Stimulated activated CD4-positive, alpha-beta T cell treated with anti-CD3 and anti-CD28 coated beads, Interleukin-1b, Interleukin-23, amount 100 ng/mL, for 48 hours (primary cell): ENCODE measurements around the gene ADCY6.

Source experiments
- DNase-seq: peaks from one replicate; pipeline ENCODE4 v3.0.0-alpha.2; 2020

ADCY6 gene

GRCh38 chr12:48782457-48783395 lies 6.2 kb downstream of the ADCY6 start:
- no peak for DNase-seq

DNA sequence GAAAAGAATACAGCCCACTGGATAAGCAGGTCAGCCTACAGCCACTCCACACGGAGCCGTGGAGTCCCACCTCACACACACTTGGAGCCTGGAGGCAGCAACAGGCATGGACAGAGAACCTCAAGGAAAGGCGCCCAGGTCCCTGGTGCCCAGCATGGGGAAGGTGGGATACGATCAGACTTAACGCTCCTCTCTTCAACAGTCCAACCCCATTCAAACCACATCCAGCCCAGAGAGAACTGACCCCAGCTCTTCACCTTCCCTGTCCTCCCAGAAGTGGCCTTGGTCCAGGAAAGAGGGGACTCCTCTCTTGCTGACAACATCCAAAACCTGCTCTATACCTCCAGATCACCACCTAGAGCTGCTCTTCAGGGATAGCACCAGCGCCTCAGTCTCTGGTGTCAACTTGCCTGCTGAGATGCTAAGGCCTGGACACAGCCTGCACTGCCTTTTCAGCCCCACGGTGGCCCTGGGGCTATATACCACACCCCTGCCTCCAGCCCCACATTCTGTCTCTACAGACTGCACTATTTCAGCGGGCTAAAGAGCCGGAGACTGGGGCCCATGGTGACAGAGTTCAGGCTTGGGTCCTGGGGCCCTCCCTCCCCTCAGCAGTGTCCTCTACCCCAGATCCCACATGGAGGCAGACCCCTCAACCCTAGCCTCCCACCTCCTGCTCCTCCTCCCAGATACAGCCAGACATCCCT lies 7.0 kb downstream of the ADCY6 start:
- no peak for DNase-seq

- no peak for DNase-seq
Measured at GRCh38 chr12:48780381-48781025, 8.4 kb downstream of the ADCY6 start.

- DNase-seq, result no peak
Measured at GRCh38 chr12:48779869-48780268, 9.0 kb downstream of the ADCY6 start.

DNA sequence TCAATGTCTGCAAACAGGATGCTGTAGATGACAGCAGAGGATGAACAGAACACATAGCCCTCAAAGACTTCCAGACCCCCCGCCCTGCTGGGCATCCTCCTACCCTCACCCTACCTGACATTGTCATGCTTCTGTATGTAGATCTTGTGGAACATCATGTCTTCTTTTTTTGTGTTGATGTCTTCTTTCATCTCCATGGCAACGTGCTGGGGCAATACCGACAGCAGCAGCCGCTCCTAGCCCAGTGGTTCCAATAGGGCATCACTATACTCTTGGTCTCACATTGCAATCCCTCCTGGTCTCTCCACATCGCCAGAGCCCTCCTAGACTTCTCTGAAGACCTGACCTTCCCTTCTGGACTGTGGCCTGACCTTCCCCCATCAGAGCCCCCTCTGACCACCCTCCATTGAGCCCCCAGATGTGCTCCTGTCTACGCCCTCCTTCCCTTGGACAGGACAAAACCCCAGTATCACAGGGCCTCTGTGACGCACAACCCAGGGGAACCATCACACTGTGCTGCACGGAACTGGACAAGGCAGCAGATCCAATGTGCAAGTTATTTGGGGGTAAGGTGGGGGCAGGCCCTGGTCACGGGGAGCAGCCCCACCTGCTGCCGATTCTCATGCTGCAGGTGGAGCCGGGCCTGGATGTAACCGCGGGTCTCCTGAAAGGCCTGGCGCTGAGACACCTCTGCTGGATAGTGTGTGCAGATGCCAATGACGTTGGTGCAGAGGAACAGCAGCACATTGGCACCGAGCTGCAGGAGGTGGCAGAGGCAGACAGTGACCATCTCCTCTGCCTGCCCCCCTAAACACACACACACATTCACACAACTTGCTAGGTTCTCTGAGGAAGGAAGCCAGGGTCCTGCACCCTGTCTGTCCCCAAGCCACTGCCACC lies 11.1 kb downstream of the ADCY6 start:
- DNase-seq, result no peak

GRCh38 chr12:48776956-48777355 lies 11.9 kb downstream of the ADCY6 start:
- no peak for DNase-seq

DNA sequence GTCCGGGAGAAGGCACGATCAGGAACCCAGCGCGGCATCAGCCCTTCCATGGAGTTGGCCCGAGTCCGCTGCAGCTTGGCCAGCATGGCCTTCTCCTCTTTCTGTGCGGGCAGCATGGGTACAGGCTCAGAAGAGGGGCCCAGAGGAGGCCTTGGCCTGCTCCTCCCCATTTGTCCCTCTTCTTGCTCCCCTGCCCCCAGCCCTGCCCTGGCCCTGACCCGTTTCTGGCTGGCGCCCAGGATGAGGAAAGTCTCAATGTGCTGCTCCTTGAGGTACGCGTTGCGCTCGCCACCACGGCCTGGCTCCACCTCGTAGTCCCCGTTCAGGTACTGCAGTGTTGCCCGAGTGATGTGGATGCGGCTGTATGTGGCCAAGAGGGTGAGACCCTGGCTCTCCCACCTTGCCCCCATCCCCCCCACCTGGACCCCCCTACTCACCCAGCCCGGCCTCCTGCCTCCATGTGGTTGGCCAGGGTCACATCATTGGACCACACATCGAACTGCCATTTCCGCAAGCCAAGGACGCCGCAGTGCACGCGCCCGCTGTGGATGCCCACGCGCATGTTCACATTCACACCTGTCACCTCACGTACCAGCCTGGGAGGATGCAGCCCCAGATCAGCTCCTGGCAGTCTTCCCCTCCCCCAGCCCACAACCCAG lies 12.8 kb downstream of the ADCY6 start:
- no peak for DNase-seq

DNA sequence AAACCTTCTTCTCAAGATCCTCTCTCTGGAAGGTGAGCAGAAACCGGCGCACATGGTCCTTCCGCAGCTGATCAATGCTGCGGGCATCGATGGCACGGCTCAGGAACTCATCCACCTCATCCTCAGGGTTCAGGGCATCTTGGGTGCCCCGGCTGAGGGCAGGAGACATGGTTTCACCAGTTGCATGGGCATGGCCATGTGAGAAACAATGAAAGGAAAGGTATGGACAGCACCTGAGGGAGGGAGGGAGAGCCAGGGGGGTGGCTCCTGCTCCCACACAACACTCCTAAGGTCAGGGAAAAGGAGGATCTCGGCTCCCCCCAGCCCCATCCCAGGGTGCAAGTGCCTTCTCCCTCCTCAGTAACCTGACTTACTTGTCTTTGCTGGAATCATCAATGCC lies 13.6 kb downstream of the ADCY6 start:
- DNase-seq, result no peak

- no peak for DNase-seq
Measured at GRCh38 chr12:48774516-48774915, 14.4 kb downstream of the ADCY6 start.

DNA sequence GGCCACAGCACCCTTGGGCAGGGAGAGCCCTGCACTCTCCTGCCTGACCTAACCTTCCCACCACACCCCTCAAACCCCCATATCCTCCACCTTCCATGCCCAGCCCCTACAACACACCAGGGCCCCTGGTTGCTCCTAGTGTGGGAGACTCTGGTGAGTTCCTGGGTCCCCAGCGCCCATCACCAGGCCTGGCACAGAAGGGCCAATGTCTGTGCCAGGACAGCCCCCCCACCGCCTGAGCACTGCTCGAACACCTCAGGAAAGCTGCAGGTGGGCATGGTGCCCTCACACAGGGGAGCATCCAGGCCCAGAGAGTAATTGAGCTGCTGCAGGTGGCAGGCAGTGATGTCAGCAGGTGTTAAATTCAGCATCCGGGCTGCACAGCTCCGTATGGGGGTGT lies 15.2 kb downstream of the ADCY6 start:
- no peak for DNase-seq

DNA sequence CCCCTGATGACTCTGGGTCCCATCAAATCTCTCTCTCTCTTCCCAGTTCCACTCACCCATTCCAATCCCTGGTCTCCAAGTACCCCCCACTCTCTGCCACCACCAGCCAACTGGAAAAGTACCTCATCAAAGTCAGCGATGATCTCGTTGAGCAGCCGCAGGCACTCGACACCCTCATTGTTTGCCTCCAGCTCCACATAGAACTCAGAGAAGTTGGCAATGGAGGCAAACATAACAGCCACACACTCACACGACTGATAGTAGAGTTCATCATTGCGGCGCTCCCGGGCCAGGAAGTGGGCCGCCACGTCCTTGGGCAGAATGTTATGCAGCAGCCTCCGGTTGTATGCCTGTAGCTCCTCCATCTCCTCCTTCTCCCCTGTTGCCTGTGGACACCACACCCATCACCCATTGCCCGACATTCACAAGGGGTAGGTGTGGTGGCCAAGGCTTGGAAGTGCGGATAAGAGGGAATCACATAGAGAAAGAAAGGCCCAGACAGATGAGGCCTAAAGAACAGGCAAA lies 17.2 kb downstream of the ADCY6 start:
- DNase-seq, result no peak

GRCh38 chr12:48770756-48771155 lies 18.1 kb downstream of the ADCY6 start:
- no peak for DNase-seq

- DNase-seq, result no peak
Measured at GRCh38 chr12:48768736-48769135, 20.2 kb downstream of the ADCY6 start.

DNA sequence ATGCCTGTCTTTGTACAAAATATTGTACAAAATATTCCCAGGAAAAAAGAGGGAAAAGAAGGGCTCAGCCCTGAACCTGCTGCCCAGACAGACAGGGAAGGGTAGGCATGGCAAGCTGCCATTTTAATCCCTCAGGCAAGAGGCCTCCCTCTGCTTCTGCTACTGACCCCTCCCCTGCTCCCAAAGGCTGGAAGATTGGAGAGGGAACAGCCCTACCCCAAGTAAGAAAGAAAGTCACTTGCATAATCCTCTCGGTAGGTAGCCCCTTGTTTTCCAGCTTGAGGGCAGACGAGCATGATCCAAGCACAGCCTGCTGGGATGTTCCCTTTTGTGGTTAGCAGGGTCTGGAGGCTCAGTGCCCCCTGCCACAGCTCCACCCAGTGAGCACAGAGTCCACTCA lies 20.7 kb downstream of the ADCY6 start:
- DNase-seq, result no peak

GRCh38 chr12:48767521-48767920 lies 21.4 kb downstream of the ADCY6 start:
- no peak for DNase-seq

DNA sequence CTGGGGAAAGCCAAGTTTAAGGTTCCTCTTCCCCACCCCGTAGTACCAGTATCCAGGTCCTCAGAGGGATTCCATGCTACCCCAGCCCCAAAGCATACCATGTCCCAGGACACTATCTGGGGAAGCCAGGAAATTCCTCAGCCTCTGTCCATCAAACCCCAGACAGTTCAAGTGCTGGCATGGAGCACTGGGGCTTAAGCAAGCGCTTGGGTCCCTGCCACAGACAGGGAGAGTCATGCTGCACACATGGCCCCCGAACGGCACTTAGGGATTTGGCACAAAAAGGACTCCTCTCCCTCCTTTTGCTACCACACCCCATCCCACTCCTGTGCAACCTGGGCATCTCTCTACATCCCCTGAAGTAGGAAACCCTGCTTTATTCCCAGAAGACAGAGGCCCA lies 21.8 kb downstream of the ADCY6 start:
- DNase-seq, result no peak

DNA sequence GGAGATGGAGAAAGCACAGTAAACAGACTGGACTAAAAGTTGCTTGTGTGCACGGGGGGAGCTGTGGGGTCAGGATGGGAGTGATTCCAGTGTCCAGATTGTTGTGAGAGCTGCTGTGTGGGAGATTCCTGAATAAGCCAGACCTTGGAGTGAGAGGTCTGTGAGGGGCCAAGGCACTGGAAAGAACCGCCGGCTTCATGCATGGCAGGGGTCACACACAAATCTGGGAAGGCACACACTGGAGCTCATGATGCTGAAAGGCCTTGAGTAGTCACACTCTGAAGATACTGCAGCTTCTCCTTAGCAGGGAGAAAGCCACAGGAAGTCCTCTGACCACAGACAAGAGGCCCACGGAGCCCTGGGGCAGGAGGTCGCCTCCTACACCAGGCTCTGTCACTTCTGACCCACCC lies 23.1 kb downstream of the ADCY6 start:
- peak; percentile 13 for DNase-seq

DNA sequence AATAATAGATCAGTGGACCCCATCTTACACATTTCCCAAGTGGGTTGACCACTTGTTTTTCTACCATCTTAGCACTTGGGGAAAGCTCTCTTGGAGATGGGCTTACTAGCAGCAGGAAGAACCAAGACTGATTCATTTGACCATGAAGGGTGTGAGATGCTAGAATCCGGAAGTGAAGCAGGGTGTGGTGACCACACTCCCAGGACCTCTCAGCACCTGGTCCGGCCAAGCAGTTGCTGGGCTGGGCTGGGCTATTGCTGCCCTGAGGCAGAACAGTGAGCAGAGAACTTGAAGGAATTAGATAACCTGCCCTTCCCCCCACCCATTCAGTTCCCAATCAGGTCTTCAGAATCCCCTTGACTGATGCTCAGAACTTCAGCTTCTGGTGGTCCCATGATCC lies 24.4 kb downstream of the ADCY6 start:
- DNase-seq, result no peak

GRCh38 chr12:48758737-48759136 lies 30.2 kb downstream of the ADCY6 start:
- DNase-seq, result no peak

DNA sequence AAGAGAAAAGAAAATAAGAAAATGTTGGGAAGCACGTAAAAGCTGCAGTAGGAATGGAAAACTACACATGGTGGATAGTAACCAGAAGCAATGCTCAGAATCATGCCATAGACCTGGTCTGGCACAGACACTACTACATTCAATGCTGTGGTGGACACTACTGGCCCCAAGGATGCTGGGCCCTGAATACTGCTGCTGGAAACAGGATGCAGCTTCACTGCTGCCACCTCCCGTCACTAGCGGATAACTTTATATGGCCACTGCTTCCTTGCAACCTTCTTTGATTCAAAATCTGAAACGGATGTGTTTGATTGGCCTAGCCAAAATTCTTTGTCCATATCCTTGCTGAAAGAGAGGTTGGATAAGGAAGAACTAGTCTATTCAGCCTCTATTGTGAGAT lies 30.7 kb downstream of the ADCY6 start:
- no peak for DNase-seq

DNA sequence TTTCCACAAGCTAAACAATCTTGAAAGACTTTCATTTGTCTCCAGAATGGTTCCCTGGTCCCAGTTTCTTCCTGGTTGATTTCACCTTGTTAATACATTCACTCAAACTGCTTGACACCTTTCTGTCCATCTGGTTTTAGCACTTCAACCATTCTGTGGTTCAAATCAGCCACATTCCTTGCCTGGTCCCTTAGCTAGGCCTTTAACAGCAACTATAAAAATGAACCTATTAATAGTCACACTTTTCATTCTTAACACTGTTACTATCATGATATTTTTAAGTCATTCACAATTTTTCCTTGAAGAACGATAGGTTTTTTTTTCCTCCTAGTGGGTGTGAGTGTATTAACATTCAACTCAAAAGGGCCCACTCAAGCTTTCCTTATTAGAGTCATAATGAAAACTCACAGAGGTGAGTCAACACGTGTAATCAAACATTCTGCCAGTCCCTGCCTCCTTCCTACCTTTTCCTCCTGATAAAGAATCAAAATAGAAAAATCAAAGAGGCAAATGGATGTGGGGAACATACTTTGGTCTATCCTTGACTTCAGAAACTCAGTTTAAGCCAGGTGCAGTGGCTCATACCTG lies 38.0 kb downstream of the ADCY6 start:
- peak; percentile 5 for DNase-seq
